Adrenal gland (tissue), 5 donors: ENCODE results near the gene SYCE3.

ENCODE experiments used
- POLR2A ChIP-seq, 2 donors: fragments of 450-650 bp; IDR thresholded peaks; one replicate each; pipeline ENCODE4 v1.6.1; 2017; ENCODE audit warnings: antibody characterized with exemption in 2 of 2, mild to moderate bottlenecking in 2 of 2, moderate library complexity in 1 of 2
- TF ChIP-seq, protein P1 (sequence below), 6 experiments: fragments of 450-650 bp in 4 of 6; fragments of 200-600 bp in 2 of 6; sonication (generic) in 1 of 6; IDR thresholded peaks; 1 replicate in 5 of 6; 2 replicates in 1 of 6; pipeline versions ENCODE4 v1.5.1 to v1.8.0; 2016 to 2021; ENCODE audit warnings: antibody characterized with exemption in 6 of 6, mild to moderate bottlenecking in 2 of 6, moderate library complexity in 1 of 6
- donor health status: DM: no; HTN: no; CAD: no.

DNA sequence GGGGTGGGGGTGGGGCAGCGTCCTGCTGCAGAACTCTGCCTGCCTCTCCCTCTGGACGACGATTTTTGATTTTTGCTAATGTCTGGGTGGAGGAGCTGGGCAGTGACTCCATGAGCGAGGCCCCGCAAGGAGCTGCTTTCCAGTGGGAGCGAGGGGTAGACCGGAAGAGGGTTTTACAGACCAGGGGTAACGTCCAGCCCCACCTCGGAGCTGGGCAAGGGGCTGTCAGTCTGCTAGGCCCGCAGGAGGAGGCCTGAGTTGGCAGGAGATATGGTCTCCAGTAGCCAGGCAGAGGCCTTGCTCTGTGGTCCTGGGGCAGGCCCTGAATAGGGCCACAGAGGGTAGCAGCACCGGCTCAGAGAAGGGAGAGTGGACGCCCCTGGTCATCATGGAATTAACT is 46.9 kb upstream of the SYCE3 start:
- TF ChIP-seq, protein P1, sequence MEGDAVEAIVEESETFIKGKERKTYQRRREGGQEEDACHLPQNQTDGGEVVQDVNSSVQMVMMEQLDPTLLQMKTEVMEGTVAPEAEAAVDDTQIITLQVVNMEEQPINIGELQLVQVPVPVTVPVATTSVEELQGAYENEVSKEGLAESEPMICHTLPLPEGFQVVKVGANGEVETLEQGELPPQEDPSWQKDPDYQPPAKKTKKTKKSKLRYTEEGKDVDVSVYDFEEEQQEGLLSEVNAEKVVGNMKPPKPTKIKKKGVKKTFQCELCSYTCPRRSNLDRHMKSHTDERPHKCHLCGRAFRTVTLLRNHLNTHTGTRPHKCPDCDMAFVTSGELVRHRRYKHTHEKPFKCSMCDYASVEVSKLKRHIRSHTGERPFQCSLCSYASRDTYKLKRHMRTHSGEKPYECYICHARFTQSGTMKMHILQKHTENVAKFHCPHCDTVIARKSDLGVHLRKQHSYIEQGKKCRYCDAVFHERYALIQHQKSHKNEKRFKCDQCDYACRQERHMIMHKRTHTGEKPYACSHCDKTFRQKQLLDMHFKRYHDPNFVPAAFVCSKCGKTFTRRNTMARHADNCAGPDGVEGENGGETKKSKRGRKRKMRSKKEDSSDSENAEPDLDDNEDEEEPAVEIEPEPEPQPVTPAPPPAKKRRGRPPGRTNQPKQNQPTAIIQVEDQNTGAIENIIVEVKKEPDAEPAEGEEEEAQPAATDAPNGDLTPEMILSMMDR (IDR thresholded peaks at IDR 0.05) = no peak
- TF ChIP-seq POLR2A (IDR thresholded peaks at IDR 0.05) = no peak
